Measurements from ENCODE around the gene CRYBA2.

Gene CRYBA2

DNA sequence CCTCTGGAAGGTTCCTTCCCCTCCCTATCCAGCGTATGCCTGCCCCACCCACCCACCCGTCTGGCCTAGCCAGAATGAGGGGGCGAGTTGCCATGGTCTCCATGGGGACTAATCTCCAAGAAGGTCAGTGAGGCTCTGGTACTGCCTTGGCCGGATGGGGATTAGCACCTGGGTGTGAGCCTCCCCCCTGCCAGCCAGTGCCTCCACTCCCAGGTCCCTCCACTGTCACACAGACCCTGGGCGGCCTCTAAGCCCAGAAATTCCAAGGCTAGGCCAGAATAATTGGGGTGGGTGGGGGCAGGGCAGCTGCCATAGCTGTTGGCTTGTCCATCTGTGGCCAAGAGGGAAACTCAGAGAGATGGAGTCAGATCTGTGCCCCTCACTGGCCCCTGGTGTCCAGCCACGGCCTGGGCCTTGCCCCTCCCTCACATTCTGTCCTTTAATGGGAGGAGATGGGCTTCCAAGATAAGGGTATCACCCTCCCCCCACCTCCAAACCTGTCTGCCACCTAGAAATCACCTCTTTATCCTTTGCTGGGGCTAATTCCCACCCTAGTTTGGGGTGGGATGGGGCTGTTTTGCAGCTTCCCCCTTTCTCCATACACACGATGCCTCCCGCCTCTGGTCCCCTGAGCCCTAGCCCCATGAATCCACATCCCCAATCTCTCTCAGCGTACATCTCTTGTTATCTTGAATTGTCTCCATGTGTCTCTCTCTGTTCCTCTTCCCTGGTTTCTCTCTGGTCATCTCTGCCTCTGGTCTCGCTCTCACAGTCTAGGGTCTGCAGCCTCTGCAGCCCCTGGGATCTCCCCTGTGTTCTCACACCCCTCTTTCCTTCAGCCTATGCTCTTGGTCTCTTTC, 6.0 kb upstream of the CRYBA2 start:
- DNase-seq (ENCODE audit: low spot score), result no peak

GRCh38 chr2:218998414-218999002, 5.3 kb upstream of the CRYBA2 start:
- no peak for DNase-seq (ENCODE audit: low spot score)

DNA sequence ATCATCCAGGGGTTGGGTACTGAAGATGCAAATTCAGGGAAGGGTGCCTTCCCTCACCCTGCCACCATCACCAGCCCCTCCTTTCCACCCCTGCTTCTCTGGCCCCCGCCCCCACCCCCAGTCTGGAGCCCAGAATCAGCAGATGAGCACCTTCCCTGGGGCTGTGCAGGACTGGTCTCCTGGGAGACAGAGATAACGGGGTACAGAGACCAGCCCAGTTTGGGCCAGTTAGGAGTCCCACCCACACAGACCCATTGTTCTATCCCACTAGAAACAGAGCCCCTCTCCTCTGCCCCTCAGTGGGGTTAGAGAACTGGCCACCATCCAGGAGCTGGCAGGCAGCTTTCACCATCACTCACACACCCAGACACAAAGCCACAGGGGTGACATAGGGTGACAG, 4.5 kb upstream of the CRYBA2 start:
- DNase-seq (ENCODE audit: low spot score), result no peak

DNA sequence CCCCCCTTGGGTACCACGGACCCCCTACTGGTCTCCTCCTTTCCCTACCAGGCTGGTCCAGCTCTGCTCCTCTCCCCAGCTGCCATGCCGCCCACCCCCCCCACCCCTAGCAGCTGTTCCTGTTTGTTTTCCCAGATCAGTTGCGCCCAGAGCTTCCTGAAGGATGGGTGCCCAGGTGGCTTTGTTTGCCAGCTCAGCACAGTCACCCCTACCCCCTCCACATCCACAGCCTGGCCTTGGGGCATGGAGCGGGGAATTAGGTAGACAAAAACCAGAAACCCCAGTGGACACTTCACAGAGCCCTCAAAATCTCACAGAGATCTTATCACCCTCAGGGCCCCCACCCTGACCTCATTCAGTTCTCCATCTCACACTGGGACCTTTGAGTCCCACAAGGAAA, 3.7 kb upstream of the CRYBA2 start:
- no peak for DNase-seq (ENCODE audit: low spot score)

- DNase-seq (ENCODE audit: low spot score), result peak; percentile 95
These were observed 2.9 kb upstream of the CRYBA2 start for GRCh38 chr2:218995972-218996711.

DNA sequence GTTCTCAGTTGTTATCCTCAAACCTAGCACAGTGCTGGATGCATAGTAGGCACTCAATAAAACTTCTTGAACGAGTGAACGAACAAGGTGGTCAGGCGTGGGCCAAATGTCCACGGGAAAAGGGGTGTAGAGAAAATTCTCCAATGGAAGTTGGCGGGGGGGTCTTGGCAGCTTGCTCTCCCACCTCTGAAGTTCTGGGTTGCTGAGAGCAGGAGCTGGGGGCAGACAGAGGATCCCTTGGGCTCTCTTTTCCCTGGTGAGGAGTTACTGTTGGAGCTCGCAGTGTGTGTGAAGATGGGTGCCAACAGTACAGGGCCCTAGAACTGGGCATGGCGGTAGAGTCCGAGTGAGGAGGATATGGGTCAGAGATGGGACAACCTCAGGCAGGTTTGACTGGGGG, 2.3 kb upstream of the CRYBA2 start:
- DNase-seq (ENCODE audit: low spot score), result no peak

GRCh38 chr2:218992703-218993344, 398 bp downstream of the CRYBA2 start:
- DNase-seq (ENCODE audit: low spot score), result no peak

GRCh38 chr2:218992196-218992595, 1.0 kb downstream of the CRYBA2 start:
- DNase-seq (ENCODE audit: low spot score), result no peak

DNA sequence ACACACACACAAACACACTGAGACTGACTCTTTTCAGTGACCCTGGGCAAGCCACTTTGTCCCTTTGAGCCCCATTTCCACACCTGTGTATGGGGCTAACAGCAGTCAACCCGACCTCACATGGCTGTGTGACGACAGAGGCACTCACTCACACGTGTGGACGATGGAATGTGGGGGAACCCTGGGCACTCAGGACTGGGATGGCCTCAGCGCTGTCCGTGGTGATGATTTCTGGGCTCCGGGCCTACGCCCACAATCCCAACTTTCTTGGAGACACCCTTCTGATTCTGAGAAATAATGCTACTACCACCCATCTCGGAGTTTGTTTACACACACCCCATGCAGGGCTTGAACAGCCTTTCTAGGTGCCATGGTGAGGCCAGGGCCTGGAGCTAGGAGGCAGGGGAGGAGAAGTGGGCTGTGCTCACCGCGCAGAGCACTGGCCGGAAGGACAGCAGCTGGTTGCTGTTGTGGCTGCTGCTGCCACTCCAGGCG, 1.5 kb downstream of the CRYBA2 start:
- peak; percentile 68 for DNase-seq (ENCODE audit: low spot score)

DNA sequence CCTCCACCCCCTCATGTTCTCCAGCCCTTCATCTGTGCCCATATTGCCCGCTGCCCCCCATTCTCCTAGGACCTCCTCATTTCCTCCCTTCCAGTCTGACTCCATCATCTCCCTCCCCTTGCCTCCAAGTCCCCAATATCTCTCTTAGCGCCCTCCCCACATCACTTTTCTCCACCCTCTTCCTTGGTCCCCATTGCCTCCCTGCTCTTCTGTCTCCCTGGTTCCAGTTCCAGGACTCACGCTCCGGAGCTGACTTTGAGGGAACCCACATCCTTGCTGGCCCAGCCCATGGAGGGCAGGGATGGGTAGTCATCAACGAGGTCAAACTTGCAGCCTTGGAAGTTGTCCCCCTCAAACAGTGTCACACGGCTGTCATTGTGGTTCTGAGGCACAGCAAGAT, 2.6 kb downstream of the CRYBA2 start:
- DNase-seq (ENCODE audit: low spot score), result no peak

- no peak for DNase-seq (ENCODE audit: low spot score)
These were observed 3.2 kb downstream of the CRYBA2 start for GRCh38 chr2:218990052-218990451.

- DNase-seq (ENCODE audit: low spot score), result no peak
These were observed 4.6 kb downstream of the CRYBA2 start for GRCh38 chr2:218988650-218989049.

- no peak for DNase-seq (ENCODE audit: low spot score)
These were observed 5.1 kb downstream of the CRYBA2 start for GRCh38 chr2:218988164-218988563.

GRCh38 chr2:218986148-218986761, 7.0 kb downstream of the CRYBA2 start:
- DNase-seq (ENCODE audit: low spot score), result no peak

GRCh38 chr2:218985325-218986091, 7.7 kb downstream of the CRYBA2 start:
- DNase-seq (ENCODE audit: low spot score), result no peak

GRCh38 chr2:218985021-218985324, 8.2 kb downstream of the CRYBA2 start, which contains the start of gene FEV:
Gene FEV (minus strand): TSS chr2:218985184. CDS start chr2:218985075, 109 bp downstream.
- no peak for DNase-seq (ENCODE audit: low spot score)

DNA sequence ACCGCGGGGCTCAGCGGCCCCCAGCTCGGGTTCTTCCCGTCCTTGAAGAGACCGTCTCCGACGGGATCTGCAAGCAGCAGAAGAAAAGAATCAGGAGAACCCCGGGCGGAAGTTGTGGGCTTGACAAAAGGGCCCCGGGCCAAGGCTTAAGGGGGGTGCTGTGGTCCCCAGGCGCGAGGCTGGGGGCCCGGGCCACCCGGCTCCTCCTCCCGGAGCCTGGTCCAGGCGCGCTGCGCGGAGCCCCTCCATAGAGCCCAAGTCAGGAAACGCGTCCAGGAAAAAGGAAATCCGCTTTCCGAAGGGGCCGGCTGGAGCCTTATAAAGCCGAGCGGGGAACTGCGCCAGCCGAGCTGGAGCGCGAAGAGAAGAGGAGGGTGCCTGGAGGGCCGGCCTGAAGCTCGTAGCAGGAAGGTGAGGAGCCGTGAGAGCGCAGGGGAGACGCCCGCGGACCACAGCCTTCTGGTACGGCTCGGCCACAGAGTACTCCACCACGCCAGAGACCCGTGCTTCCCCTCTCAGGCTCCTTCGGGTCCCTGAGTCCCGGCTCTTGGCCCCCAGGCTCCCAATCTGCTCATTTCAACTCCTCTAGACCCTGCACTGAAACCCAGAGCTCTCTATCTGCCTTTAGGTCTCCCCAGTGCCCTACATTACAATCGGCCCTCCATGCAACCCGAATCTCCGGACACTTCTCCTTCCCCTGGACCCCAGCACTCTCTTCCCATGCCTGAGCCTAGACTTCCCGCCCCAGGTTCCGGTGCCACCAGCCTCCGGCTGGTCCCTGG, 8.8 kb downstream of the CRYBA2 start:
- no peak for DNase-seq (ENCODE audit: low spot score)

DNA sequence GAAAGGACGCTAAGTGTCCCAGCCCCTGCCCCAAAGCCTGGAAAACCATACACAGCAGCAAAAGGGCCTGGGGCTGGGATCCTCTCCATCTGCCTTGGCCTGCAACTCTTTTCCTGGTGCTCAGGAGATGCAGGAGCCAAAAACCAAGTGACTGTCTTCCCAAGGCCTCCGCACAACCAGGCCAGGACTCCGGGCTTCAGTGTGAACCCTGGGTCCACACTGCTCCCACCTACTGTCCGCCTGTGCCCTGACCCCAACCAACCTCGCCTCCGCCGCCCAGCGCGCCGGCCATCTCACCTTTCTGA, 9.3 kb downstream of the CRYBA2 start:
- no peak for DNase-seq (ENCODE audit: low spot score)

GRCh38 chr2:218983263-218983933, 9.8 kb downstream of the CRYBA2 start:
- DNase-seq (ENCODE audit: low spot score), result no peak

Data from hepatic stellate cell (primary cell).